Endothelial cell of umbilical vein (primary cell): ENCODE data around the gene AGPS.

Experiments
- EZH2 ChIP-seq: IDR thresholded peaks from 2 replicates; pipeline ENCODE4 v1.6.1; 2012; ENCODE audit warnings: borderline replicate concordance, low read depth, mild to moderate bottlenecking, moderate library complexity, low read length, inconsistent platforms; ENCODE audit not compliant: severe bottlenecking
- TF ChIP-seq, protein P1 (sequence below), 2 donors: IDR thresholded peaks; 1 replicate in 1 of 2; 2 replicates in 1 of 2; pipeline ENCODE4 v1.5.1; 2011; ENCODE audit warnings: low read length in 2 of 2, mild to moderate bottlenecking in 2 of 2, moderate library complexity in 2 of 2, control low read depth in 1 of 2, inconsistent platforms in 1 of 2, low read depth in 1 of 2; ENCODE audit not compliant: insufficient read depth in 1 of 2; ENCODE audit errors: extremely low read depth in 1 of 2

DNA sequence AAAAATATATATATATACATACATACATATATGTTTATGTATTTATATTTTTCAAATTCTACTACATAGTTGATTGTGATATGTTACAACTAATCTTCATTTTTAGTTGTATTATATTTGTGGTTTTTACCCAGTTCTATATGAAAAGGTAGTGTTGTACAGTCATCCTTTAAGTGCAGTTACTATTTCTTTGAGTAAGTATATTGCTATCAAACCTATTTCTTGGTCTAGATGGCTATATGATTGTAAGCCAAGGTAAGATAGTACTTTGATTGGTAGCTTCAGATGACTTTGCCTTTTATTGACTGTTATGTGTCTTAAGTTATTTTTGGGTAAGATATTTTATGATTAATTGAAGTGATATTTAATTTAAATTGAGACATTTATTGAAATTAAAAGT is 89.6 kb downstream of the AGPS start:
- TF ChIP-seq, protein P1, sequence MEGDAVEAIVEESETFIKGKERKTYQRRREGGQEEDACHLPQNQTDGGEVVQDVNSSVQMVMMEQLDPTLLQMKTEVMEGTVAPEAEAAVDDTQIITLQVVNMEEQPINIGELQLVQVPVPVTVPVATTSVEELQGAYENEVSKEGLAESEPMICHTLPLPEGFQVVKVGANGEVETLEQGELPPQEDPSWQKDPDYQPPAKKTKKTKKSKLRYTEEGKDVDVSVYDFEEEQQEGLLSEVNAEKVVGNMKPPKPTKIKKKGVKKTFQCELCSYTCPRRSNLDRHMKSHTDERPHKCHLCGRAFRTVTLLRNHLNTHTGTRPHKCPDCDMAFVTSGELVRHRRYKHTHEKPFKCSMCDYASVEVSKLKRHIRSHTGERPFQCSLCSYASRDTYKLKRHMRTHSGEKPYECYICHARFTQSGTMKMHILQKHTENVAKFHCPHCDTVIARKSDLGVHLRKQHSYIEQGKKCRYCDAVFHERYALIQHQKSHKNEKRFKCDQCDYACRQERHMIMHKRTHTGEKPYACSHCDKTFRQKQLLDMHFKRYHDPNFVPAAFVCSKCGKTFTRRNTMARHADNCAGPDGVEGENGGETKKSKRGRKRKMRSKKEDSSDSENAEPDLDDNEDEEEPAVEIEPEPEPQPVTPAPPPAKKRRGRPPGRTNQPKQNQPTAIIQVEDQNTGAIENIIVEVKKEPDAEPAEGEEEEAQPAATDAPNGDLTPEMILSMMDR (IDR thresholded peaks at IDR 0.05; ENCODE audit: extremely low read depth in 1 of 2, insufficient read depth in 1 of 2, low read depth in 1 of 2, low read length in 2 of 2), result no peak
- no peak for TF ChIP-seq EZH2
